Measurements from ENCODE around the gene NEMF.
"Not testable (repeated sequence)": the region's sequence is repeated elsewhere in the genome, so short reads cannot be mapped to it uniquely, and the experiment has no call there.

The NEMF gene, protein sequence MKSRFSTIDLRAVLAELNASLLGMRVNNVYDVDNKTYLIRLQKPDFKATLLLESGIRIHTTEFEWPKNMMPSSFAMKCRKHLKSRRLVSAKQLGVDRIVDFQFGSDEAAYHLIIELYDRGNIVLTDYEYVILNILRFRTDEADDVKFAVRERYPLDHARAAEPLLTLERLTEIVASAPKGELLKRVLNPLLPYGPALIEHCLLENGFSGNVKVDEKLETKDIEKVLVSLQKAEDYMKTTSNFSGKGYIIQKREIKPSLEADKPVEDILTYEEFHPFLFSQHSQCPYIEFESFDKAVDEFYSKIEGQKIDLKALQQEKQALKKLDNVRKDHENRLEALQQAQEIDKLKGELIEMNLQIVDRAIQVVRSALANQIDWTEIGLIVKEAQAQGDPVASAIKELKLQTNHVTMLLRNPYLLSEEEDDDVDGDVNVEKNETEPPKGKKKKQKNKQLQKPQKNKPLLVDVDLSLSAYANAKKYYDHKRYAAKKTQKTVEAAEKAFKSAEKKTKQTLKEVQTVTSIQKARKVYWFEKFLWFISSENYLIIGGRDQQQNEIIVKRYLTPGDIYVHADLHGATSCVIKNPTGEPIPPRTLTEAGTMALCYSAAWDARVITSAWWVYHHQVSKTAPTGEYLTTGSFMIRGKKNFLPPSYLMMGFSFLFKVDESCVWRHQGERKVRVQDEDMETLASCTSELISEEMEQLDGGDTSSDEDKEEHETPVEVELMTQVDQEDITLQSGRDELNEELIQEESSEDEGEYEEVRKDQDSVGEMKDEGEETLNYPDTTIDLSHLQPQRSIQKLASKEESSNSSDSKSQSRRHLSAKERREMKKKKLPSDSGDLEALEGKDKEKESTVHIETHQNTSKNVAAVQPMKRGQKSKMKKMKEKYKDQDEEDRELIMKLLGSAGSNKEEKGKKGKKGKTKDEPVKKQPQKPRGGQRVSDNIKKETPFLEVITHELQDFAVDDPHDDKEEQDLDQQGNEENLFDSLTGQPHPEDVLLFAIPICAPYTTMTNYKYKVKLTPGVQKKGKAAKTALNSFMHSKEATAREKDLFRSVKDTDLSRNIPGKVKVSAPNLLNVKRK

DNA sequence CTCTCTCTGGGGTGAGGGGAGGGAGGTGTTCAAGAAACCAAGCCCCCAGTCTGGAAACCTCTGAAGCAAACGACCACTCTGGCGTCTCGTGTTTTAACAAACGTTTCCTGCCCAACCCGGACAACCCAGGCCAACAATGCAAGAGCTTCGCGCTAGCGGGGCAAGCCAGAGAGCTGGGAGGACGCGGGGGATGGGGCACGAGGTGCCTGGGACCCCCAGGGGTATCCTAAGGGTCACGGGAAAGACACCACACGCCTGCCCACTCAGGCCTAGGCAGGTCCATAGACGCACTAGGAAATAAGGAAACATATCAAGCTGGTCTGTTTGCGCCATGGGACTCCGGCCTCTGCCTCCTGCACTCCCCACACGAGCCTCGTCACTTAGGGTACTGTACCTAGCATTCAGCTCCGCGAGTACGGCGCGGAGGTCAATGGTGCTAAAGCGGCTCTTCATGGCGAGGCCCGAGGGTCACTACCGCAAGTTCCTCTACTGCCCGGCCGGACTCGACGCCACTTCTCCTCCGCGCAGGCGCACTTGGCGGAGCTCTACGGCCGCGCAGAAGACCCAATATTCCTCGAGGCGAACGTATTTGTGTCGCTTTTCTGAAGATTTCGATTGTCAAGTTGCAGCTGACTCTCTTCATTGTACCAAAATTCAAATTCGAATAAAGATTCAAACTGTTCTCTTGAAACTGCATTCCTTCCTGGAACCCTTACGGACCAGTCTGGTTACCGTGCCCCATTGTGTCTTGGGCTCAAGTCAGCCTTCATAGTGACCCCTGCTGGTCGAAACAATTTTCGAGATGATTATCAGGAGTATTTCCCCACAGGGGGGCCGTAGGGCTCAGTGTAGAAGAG, at the start of gene NEMF:
NEMF (minus strand) TSS at position 488 of the 857 bp plus-strand sequence; CDS start at position 453, 35 bp downstream.
- peak; percentile 89 for DNase-seq

DNA sequence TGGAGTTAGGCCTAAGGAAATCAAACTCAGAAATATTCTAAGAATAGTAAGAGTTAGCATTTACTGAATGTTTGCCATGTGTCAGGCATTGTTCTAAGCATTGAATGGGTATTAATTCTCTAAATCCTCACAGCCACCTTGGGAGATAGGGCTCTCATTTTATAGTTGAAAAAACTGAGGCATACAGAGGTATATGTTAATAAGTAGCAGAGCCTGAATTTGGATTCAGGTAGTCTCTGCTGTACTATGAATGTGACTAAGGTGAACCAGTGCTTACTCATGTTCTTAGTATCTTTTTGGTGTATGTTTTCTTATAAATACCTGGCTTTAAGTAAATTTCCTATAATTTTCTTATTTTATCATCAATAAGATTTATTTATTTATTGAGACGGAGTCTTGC, 48.4 kb upstream of the NEMF start:
- no peak for DNase-seq

DNA sequence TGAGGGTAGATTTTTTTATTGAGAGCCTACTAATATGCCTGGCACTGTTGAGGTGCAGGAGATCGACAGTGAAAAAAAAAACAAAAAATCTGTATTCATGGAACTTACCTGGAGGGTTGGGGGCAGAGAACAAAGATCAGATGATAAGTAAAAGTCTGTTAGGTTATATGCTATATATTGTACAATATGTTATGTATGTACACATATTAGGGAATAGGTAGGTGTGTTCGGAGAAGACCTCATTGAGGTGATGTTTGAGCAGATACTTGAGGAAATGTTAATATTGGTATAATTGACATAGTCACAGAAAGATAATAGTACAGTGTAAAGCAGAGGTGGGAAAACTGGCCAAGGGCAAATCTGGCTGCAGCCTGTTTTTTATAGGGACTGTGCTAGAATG, 45.9 kb upstream of the NEMF start:
- no peak for DNase-seq

DNA sequence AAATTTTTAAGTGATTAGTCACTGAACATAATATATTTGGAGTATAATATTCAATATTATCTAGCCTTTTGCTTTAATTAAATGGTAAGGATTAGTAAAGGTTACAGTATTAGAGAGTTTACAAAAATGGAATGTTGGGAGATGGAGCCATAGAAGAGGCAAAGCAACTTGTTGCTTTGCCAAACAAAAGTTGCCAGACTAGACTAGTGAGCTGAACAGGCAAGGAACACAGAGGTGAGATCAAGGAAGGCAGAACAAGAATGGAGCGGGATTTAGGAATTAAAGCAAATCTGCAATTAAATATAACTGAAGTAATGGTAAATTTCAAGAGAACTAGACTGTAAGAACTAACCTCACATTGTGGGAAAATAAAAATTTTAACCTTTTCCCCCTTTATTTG, 45.4 kb upstream of the NEMF start:
- DNase-seq = no peak

DNA sequence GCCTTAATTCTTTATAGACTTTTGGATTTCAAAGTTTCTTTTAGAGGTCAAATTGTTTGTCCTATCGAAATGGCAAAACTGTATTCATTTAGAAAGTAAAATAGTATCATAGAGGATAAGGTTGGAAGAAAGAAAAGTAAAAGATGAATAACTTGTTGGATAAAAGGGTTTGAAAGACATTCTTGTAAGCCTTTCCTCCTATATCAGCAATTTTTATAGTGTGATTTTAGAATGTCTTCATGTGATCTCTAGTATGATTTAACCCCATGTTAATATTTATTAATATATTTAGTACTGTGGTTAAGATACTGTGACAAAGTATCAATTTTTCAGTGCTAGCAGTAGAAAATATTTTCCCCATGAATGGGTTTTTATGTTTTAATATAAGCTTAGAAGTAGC, 44.8 kb upstream of the NEMF start:
- DNase-seq = no peak

DNA sequence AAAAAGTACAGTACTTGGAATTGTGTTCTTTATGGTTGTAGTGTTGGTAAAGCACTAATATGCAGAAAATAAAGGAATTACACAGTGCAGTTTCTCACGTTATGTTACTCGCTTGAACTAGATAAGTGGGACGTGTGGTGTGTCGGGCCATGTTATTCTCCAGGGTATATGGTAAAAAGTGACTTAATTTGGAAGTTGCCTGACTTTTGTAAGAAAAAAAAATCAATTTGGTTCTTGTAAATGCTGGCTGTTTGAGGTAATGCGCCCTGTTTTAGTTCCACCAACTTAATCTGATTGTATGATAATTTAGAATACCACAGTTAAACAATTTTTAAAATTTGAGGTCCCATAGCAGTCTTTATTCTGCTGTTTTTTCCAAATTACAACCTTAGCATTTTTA, 44.4 kb upstream of the NEMF start:
- no peak for DNase-seq

DNA sequence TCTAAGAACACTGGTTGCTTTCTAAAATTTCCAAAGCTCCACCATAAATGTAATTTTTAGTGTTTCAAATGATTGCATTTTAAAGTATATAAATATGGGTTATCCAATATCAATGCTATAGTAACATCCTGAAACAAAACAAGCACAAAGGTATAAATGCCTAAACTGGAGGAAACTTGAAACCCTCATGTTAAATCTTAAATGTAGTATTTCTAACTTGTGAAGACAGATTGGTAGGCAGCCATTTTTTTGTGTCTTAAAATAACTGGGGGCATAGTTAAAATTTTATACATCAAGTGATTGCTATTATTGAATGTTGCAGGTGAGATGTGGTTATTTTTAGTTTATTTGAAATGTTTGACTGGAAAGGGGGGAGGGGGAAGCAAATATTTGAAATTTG, 43.7 kb upstream of the NEMF start:
- not testable (repeated sequence) for DNase-seq

DNA sequence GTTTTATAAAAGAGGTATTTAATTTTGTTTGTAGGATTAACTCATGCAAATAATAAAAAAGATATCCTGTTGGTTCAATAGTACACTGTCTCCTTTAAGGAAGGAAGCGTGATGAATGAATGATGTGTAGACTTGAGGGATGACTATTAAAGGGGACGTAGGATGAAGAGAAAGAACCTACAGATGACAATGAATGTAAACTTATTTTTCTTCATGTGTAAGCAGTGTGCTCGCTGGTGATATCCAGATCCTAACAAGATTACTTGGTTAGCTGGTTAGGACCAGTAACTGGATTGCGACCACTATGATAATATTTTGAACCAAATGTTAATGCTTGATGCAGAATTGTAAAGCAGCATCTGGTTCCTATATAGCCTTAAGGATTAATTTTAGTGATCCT, 42.9 kb upstream of the NEMF start:
- no peak for DNase-seq

DNA sequence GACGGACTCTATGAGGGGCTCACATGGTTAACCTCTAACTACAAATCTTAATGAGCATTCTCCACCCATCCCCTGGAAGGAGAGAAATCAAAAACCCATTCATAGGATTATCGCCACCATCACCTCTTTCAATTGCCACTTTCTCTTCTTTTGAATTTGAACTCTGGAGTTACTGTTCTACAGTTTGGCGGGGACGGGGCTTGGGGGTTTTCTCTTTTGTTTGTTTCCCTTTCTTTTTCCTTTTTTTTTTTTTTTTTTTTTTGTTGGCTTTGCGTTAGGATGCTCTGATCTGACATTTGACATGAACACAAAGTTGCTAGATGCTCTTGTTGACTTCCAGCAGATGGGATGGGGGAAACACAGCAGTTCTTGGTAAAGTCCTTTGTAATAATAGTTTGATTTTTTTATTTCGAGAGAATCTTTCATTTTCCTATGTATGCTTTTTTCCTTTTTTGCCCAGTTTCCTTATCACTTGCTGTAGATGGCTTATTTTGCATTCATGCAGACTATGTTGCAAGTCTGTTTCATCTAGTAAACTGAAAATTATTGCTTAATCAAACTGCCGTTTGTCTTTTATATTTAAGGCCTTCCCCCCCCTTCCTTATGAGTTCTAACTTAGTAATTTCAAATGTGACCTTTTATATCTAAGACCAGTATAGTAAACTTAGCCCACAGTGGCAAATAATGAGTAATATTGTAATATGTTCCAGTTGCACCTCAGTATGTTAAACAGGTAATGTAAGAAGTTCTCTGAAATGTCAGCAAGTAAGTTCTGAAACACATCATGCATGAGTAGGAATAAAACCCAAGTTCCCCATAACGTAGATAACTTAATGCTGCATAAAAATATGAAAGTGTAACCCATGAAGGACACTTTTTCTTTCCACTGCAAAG, 41.9 kb upstream of the NEMF start:
- DNase-seq = not testable (repeated sequence)

DNA sequence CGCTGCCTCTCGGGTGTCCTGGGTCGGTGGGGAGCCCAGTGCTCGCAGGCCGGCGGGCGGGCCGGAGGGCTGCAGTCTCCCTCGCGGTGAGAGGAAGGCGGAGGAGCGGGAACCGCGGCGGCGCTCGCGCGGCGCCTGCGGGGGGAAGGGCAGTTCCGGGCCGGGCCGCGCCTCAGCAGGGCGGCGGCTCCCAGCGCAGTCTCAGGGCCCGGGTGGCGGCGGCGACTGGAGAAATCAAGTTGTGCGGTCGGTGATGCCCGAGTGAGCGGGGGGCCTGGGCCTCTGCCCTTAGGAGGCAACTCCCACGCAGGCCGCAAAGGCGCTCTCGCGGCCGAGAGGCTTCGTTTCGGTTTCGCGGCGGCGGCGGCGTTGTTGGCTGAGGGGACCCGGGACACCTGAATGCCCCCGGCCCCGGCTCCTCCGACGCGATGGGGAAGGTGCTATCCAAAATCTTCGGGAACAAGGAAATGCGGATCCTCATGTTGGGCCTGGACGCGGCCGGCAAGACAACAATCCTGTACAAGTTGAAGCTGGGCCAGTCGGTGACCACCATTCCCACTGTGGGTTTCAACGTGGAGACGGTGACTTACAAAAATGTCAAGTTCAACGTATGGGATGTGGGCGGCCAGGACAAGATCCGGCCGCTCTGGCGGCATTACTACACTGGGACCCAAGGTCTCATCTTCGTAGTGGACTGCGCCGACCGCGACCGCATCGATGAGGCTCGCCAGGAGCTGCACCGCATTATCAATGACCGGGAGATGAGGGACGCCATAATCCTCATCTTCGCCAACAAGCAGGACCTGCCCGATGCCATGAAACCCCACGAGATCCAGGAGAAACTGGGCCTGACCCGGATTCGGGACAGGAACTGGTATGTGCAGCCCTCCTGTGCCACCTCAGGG, 41.0 kb upstream of the NEMF start:
- no peak for DNase-seq

DNA sequence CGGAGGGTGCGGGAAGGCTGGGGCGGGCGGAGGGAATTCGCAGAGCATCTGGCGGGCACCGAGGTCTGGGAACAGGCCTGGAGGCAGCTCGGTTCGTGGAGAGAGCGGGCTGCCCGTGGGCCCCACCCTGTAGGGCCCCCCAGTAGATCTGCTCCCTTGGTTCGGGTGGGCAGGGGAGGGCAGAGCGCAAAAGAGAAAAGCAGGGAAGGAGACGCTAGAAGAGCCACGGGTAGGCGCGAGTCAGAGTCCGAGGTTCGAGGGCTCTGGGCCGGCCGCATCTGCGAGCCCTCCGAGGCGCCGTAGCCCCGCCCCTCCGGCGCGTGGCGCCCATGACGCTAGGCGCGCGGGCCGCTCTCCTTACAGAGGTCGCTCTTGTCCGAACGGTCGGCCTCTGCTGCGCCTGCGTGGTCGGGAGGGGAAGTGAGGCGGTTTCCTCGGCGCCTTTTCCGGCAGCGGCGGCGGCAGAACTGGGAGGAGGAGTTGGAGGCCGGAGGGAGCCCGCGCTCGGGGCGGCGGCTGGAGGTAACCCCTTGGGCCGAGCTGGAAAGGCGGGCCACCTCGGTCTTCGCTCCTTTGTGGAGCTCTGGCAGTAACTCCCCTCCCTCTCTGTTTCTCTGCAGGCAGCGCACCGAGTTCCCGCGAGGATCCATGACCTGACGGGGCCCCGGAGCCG, 40.2 kb upstream of the NEMF start, which contains the start of gene ARF6:
ARF6 (plus strand) TSS at position 447 of the 673 bp plus-strand sequence. CDS start 655 bp downstream, outside the sequence.
- peak; percentile 94 for DNase-seq

DNA sequence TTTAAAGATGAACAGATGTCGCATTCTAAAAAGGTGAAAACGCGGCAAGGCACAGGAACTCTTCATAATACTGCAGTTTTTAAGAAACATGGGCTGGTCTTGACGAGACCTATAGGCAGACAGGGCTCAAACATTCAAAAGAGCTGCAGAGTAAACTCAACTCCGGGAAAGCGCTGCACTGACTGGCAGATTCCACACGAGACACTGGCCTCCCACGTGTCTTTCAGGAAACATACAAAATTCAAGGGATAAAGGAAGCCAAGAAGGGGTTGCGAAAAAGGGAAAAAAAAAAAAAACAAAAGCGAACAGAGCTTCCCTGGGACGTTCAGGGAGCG, 39.7 kb upstream of the NEMF start:
- DNase-seq = peak; percentile 49

DNA sequence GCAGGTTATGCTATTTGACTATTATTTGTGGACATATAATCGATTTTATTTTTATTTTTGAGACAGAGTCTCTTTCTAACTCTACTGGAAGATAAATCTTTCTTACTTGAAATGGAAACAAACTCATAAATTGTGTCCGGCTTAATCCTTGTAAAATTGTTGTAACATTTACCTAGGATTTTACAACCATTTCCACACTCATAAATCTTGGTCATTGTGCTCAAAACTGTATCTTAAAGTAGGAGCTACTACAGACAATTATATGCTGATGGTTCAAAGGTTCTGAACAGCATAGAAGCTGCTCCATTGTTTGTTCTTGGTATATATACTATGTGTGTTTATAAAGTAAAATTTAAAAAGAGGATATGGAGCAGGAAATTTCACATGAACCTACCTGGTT, 35.7 kb upstream of the NEMF start:
- no peak for DNase-seq

DNA sequence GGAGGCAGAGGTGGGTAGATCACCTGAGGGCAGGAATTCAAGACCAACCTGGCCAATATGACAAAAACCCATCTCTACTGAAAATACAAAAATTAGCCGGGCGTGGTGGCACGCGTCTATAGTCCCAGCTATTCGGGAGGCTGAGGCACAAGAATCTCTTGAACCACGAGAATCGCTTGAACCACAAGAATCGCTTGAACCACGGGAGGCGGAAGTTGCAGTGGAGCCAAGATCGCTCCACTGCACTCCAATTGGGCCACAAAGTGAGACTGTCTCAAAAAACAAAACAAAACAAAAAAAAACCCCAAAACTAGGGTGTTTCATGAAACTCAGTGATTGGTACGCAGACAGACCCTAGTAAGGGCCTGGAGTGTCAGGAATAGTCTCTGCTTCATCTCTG, 33.9 kb upstream of the NEMF start:
- no peak for DNase-seq

DNA sequence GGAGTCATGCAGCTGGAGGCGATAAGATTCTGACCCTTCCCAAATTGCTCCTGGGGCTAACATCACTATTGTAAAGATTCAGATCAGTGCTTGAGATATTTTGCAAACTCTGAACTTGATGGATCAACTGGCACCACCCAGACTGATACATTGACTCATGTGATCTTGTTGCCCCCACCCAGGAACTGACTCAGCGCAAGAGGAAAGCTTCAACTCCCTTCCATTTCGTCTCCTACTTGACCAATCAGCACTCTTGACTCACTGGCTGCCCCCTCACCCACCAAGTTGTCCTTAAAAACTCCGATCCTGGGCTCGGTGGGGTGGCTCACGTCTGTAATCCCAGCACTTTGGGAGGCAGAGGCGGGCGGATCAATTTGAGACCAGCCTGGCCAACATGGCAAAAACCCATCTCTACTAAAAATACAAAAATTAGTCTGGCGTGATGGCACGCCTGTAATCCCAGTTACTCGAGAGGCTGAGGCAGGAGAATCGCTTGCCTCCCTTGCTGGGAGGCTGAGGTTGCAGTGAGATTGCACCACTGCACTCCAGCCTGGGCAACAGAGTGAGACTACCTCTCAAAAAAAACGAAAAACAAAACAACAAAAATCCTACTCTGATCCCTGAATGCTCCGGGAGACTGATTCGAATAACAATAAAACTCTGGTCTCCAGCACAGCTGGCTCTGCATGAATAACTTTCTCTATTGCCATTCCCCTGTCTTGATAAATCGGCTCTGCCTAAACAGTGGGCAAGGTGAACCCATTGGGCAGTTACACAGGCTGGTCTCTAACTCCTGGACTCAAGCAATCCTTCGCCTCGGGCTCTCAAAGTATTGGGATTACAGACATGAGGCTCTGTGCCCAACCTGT, 30.5 kb upstream of the NEMF start:
- DNase-seq = no peak

DNA sequence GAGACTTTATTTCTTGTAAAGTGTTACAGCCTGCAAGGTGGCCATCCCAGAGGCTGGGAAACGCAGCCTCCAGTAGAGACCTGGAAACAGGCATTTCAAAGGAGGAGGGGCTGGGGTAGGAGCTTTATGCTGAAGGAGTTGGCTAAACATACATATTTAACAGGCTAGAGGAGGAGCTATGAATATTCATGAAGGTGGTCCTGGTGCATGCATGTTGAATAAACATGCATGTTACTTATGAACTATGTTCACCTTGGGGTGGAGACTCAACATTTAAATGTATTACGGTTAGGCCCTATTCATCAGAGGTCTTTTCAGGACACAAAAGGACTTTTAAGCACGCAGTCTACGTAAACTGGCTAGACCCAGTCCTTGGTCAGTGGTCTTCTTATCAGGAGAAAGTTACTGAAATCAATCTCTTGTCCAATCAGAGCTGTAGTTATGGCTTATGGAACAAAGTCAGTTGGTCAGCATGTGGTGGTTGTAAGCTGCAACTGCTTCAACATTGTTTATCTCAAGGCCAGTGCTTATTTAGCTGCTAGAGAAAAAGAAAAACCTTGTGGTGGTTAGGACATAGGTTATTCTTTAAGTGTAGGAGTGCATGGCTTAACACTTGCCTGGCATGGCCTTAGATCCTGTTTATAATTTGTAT, 28.9 kb upstream of the NEMF start:
- DNase-seq = no peak

DNA sequence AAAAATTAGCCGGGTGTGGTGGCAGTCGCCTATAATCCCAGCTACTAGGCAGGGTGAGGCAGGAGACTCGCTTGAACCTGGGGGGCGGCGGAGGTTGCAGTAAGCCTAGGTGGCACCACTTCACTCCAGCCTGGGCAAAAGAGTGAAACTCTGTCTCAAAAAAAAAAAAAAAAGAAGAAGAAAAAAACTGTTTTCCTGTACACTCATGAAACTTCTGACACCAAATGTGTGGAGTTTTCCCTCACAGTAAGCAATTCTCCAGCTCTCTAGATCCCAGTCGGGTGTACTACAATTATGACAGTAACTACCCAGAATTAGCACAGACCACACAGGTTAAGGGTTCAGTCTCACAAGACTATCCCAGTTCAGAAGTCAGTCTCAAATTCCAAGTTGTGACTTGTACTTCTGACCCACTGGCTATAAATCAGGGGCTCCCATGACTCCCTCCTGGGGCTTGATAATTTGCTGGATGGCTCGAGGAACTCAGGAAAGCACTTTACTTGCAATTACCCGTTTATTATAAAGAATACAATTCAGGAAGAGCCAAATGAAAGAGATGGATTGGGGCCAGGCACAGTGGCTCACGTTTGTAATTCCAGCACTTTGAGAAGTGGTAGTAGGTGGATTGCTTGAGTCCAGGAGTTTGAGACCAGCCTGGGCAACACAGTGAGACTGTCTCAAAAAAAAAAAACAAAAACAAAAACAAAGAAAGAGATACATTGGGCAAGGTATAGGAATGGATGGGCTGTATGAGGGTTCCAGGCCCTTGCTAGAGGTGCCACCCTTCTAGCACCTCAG, 27.9 kb upstream of the NEMF start:
- DNase-seq = no peak

Data from NCI-H1417 treated with DMSO at 0.1 percent for 48 hours (cell line).